LNCaP clone FGC (cell line): ENCODE data around the gene DHRSX.

Source experiments
- DNase-seq: peaks from one replicate; pipeline ENCODE4 v3.0.0-alpha.2; 2011; ENCODE audit warnings: low read depth
- H3K4me3 ChIP-seq: 2 replicates; pipeline ENCODE4 v1.5.1; 2011; ENCODE audit warnings: mild to moderate bottlenecking, low read depth, low read length, control low read depth
- TF ChIP-seq, protein P1 (sequence below): IDR thresholded peaks from 2 replicates; pipeline ENCODE4 v1.5.1; 2012; ENCODE audit warnings: mild to moderate bottlenecking; ENCODE audit not compliant: control insufficient read depth, insufficient read depth; ENCODE audit errors: extremely low read depth

The DHRSX gene

DNA sequence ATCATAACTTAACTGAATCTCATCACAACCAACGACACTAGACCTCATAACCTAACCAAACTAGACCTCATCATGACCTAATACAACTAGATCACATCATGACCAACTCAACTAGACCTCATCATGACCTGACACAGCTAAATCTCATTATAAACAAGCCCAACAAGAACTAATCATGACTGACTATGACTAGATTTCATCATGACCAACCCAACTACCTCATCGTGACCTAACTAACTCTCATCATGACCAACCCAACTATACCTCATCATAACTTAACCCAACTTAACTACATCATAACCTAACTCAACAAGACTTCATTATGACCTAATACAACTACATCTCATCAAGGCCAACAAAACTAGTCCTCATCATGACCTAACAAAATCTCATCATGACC is 86.8 kb downstream of the DHRSX start:
- TF ChIP-seq, protein P1, sequence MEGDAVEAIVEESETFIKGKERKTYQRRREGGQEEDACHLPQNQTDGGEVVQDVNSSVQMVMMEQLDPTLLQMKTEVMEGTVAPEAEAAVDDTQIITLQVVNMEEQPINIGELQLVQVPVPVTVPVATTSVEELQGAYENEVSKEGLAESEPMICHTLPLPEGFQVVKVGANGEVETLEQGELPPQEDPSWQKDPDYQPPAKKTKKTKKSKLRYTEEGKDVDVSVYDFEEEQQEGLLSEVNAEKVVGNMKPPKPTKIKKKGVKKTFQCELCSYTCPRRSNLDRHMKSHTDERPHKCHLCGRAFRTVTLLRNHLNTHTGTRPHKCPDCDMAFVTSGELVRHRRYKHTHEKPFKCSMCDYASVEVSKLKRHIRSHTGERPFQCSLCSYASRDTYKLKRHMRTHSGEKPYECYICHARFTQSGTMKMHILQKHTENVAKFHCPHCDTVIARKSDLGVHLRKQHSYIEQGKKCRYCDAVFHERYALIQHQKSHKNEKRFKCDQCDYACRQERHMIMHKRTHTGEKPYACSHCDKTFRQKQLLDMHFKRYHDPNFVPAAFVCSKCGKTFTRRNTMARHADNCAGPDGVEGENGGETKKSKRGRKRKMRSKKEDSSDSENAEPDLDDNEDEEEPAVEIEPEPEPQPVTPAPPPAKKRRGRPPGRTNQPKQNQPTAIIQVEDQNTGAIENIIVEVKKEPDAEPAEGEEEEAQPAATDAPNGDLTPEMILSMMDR = no peak
- no peak for DNase-seq
- H3K4me3 ChIP-seq = no peak overlapping the region

DNA sequence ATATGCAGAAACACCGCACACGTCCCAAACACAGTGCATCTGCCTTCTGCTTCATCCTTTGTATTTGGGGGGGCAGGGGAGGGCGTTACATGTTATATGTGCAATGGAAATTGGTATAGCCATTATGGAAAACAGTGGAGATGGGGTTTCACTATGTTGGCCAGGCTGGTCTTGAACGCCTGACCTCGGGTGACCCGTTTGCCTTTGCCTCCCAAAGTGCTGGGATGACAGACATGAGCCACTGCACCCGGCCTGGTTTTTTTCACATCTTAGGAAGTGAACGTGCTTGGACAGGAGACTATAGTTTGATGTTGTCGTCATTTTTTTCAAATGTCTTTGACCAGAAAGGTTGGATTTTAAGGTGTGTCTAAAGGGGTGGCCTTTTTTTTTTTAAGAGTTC is 88.6 kb downstream of the DHRSX start:
- TF ChIP-seq, protein P1 = no peak
- no peak overlapping the region for H3K4me3 ChIP-seq
- DNase-seq = no peak

DNA sequence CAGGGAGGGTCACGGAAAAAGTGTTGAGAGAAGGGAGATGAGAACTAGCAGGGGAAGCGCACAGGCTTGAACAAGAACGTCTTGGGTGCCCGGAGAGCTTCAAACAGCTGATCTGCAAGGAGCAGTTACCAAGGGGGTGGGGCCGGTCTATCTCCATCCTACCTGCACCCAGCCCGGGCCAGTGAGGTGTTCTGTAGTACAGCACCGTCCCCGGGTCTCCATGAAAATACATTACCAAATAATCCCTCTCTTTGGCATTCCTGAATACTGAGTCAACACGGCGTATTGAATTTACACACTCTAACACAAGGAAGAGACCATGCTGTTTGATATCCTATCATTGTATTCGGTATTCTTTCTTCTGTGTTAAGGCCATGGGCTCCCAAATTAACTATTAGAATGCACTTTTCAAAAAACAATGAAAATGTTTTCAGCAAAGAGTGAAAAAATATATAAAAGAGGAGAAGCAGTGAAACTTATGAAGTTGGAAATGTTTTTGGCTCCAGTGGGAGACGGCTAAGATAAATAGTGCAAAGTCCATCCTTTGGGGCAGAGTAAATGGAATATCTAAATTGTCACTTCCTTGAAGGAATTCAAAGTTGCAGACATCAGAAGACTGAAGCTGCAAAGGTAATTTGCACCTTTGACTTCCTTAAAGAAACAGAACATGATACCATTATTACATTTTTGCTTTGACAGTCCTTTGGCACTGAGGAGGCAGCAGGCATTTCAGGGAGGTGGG is 90.3 kb downstream of the DHRSX start:
- TF ChIP-seq, protein P1 = no peak
- DNase-seq = no peak
- H3K4me3 ChIP-seq = no peak overlapping the region

DNA sequence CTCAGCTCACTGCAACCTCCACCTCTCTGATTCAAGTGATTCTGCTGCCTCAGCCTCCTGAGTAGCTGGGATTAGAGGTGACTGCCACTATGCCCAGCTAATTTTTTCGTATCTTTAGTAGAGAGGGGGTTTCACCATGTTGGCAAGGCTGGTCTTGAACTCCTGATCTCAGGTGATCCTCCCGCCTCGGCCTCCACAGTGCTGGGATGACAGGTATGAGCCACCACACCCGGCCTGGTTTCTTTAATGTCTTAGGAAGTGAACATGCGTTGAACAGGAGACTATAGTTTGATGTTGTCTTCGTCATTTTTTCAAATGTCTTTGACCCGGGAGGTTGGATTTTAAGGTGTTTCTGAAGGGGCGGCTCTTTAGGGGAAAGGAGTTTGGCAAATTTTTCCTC is 91.0 kb downstream of the DHRSX start:
- TF ChIP-seq, protein P1 = no peak
- DNase-seq = no peak
- H3K4me3 ChIP-seq = no peak overlapping the region

DNA sequence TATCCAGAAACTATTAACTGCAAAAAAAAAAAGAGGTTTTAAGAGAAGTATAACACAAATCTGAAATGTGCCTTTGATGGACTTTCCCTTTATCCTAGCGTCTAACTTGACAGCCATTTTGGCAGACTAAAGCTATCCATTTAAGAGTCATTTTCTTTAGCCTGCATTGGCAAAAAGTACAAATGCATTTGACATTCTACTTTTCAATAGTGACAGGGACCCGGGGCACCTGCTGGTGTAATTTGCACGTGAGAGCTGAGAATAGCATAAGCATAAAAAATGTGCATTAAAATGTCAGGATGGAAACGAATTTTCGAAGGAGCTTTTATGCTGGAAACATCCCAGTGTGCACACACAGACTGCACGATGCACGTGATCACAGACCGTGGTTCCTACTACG is 91.9 kb downstream of the DHRSX start:
- no peak overlapping the region for H3K4me3 ChIP-seq
- TF ChIP-seq, protein P1 = no peak
- DNase-seq = no peak

DNA sequence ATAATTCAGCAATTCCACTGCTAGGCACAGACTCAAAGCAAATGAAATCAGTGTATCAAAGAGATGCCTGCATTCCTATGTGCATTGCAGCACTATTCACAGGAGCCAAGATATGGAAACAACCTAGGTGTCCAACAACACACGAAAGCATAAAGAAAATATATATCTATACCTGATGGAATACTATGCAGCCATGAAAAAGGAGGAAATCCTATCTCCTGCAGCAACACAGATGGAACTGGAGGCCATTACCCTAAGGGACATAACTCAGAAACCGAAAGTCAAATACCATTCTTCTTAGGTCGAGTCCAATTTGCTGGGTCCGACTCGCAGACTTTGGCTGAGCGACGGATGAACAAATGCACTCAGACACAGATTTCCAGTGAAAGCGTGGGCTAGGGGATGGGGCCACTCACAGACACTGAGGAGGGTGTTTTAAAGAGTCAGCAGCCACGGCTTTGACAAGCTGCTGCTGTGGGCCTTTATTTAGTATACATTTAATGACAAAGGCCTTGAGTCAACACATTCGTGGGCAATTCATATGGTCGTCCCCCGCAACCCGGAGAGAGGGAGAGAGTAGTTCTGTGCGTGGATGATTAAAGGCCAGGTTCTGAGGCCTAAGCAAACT is 93.8 kb downstream of the DHRSX start:
- DNase-seq = no peak
- TF ChIP-seq, protein P1 = no peak
- no peak overlapping the region for H3K4me3 ChIP-seq
